Measurements from ENCODE around the gene SRGAP3. TPM values are rescaled to one million over a fixed set of nuclear protein-coding genes. Genes with fewer than 3 reads are reported as not detected.

The SRGAP3 gene
- total RNA-seq, 2 experiments from 2014 or later: 2.8 to 3.2 TPM

GRCh38 chr3:9121366-9122001 lies 128.0 kb downstream of the SRGAP3 start:
- Mint-ChIP-seq H3K4me3 (no peak overlapping the region), H3K36me3 (ENCODE audit: low read depth) (no peaks in the 10 kb centered on the region), H3K27me3 (no peaks in the 10 kb centered on the region), H3K27ac (no peak overlapping the region), H3K4me1 (ENCODE audit: low read depth) (no peaks in the 10 kb centered on the region), H3K9me3 (no peaks in the 10 kb centered on the region)
- H3K4me1 ChIP-seq (ENCODE audit: insufficient read depth, low read length): no peaks in the 10 kb centered on the region
- TF ChIP-seq CTCF (IDR thresholded peaks at IDR 0.05): no peak
- no peaks in the 10 kb centered on the region for H3K36me3 ChIP-seq (ENCODE audit: insufficient read depth, low read length)
- intact Hi-C loops (cut with DNase I, micrococcal nuclease): no loop called here
- H3K4me3 ChIP-seq (ENCODE audit: low read length): no peak overlapping the region
- H3K27me3 ChIP-seq (ENCODE audit: control insufficient read depth in 1 of 2, insufficient read depth in 2 of 2, low read length in 2 of 2): no peaks in the 10 kb centered on the region
- DNase-seq: no peak
- no peak for ATAC-seq (ENCODE audit: poor library complexity)
- no peaks in the 10 kb centered on the region for H3K9me3 ChIP-seq (ENCODE audit: control insufficient read depth in 1 of 2, insufficient read depth in 1 of 2, low read length in 2 of 2)
- no peak overlapping the region for H3K27ac ChIP-seq (ENCODE audit: low read depth in 1 of 2, low read length in 2 of 2)
- POLR2A ChIA-PET: no interaction called here
- CTCF ChIA-PET: no interaction called here

- Histone ChIP-seq H3K36me3 (ENCODE audit: insufficient read depth, low read length) (no peaks in the 10 kb centered on the region), H3K4me3 (ENCODE audit: low read length) (no peak overlapping the region), H3K27ac (ENCODE audit: low read depth in 1 of 2, low read length in 2 of 2) (no peak overlapping the region), H3K9me3 (ENCODE audit: control insufficient read depth in 1 of 2, insufficient read depth in 1 of 2, low read length in 2 of 2) (no peaks in the 10 kb centered on the region), H3K4me1 (ENCODE audit: insufficient read depth, low read length) (no peaks in the 10 kb centered on the region), H3K27me3 (ENCODE audit: control insufficient read depth in 1 of 2, insufficient read depth in 2 of 2, low read length in 2 of 2) (no peaks in the 10 kb centered on the region)
- TF ChIP-seq CTCF (IDR thresholded peaks at IDR 0.05): no peak
- intact Hi-C loops (cut with DNase I, micrococcal nuclease): no loop called here
- DNase-seq: no peak
- Mint-ChIP-seq H3K4me1 (ENCODE audit: low read depth) (no peaks in the 10 kb centered on the region), H3K9me3 (no peaks in the 10 kb centered on the region), H3K27me3 (no peaks in the 10 kb centered on the region), H3K36me3 (ENCODE audit: low read depth) (no peaks in the 10 kb centered on the region), H3K27ac (no peak overlapping the region), H3K4me3 (no peak overlapping the region)
- ATAC-seq (ENCODE audit: poor library complexity): no peak
- CTCF ChIA-PET: no interaction called here
- POLR2A ChIA-PET: no interaction called here
These were observed 130.1 kb downstream of the SRGAP3 start for GRCh38 chr3:9119331-9119730.

GRCh38 chr3:9118222-9118621 lies 131.2 kb downstream of the SRGAP3 start:
- H3K4me3 Mint-ChIP-seq: no peak overlapping the region
- CTCF ChIA-PET: no interaction called here

More at GRCh38 chr3:9118222-9118621, 131.2 kb downstream of the SRGAP3 start:
- H3K4me1 ChIP-seq (ENCODE audit: insufficient read depth, low read length): no peaks in the 10 kb centered on the region
- no peaks in the 10 kb centered on the region for H3K36me3 ChIP-seq (ENCODE audit: insufficient read depth, low read length)
- H3K27me3 ChIP-seq (ENCODE audit: control insufficient read depth in 1 of 2, insufficient read depth in 2 of 2, low read length in 2 of 2): no peaks in the 10 kb centered on the region
- H3K4me3 ChIP-seq (ENCODE audit: low read length): no peak overlapping the region
- H3K36me3 Mint-ChIP-seq (ENCODE audit: low read depth): no peaks in the 10 kb centered on the region
- intact Hi-C loops (cut with DNase I, micrococcal nuclease): no loop called here
- H3K9me3 ChIP-seq (ENCODE audit: control insufficient read depth in 1 of 2, insufficient read depth in 1 of 2, low read length in 2 of 2): no peaks in the 10 kb centered on the region
- no peaks in the 10 kb centered on the region for H3K27me3 Mint-ChIP-seq
- TF ChIP-seq CTCF (IDR thresholded peaks at IDR 0.05): no peak
- POLR2A ChIA-PET: no interaction called here
- no peak overlapping the region for H3K27ac ChIP-seq (ENCODE audit: low read depth in 1 of 2, low read length in 2 of 2)
- H3K4me1 Mint-ChIP-seq (ENCODE audit: low read depth): no peaks in the 10 kb centered on the region
- H3K9me3 Mint-ChIP-seq: peaks cover 1% of the 10 kb centered on the region
- DNase-seq (no peak), ATAC-seq (ENCODE audit: poor library complexity) (no peak)
- H3K27ac Mint-ChIP-seq: no peak overlapping the region
